T47D (cell line): ENCODE results near the gene ZDHHC22.

Source experiments
- DNase-seq, 2 experiments: peaks; one replicate each; pipeline versions ENCODE4 v3.0.0 to v3.0.0-alpha.2; 2011 to 2012; ENCODE audit warnings: low read depth in 1 of 2, low spot score in 1 of 2
- JUND ChIP-seq: IDR thresholded peaks from 2 replicates; pipeline ENCODE4 v1.6.1; 2012; ENCODE audit warnings: low read depth
- in situ Hi-C: cut with HindIII; loops from 2 replicates; pipeline ENCODE4 v1.10.0; 2016; ENCODE audit warnings: low sequenced_read_pairs, low pct_unique_long_range_greater_than_20kb

ZDHHC22 gene

GRCh38 chr14:77131206-77131605, 10.4 kb downstream of the ZDHHC22 start:
- TF ChIP-seq JUND = no peak
- in situ Hi-C loops = no loop called here
- no peak for DNase-seq

DNA sequence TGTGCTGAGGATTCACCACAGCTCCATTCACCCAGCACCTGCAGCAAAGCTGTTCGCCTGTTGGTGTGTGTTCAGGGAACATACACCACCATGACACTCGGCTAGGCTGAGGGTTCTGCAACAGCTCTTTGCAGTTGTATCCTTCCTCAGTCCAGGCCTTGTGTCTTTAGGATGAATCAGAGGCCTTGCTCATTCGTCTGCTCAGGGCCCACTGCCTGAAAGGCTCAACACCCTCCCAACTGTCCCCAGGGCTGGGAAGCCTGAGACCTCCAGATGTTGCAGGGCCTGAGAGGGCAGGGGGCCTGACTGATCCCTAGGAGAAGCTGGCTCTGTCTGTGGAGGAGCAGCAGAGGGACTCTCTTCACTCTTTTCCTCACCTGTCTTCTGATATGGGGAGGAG, 11.2 kb downstream of the ZDHHC22 start:
- DNase-seq = no peak
- in situ Hi-C loops = no loop called here
- TF ChIP-seq JUND = no peak

DNA sequence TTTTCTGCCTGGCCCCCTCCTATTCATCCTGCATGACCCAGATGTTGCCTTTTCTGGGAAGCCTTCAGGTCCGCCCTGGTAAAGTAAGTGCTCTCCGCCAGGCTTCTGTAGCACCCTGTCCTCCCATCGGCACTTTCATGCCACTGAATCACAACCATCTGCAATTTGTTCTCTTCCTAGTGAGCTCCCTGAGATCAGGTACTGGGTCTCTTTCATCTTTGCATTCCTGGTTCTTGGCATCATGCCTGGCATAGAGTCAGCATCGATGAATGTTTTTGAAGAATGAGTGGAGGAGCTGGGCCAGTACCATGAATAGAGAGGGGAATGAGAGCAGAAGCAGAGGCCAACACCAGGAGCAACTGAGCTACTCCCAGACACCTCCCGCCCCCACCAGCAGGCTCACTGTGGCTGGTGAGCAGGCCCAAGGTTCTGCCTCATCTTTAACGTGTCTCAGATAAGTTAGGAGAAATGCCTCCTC, 13.1 kb downstream of the ZDHHC22 start:
- no peak for TF ChIP-seq JUND
- no peak for DNase-seq
- in situ Hi-C loops = no loop called here

DNA sequence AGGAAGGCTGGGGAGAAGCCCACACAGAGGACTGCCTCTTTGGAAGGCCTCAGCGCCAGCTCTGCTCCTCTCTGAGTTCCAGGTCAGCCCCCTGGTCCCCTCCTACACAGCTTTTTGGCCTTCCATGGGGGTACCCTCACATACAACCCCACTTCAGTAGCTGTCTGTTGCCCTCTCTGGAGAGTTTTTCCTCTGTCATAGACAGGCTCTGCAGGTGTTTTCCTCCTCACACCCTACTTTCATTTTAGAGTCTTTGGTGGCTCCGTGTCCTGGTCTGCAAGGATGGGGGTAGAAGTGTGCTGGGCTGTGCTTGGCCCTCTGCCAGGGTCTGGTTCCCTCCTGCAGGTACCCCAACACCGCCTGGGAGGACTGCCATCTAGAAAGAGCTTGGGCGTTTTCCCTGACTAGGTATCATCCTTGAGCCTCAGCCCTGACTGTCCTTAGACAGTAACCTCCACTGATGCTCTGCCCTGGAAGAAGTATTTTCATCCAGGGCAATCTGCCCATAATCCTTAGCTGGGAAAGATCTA, 15.1 kb downstream of the ZDHHC22 start:
- no peak for DNase-seq
- TF ChIP-seq JUND = no peak
- in situ Hi-C loops = no loop called here

- in situ Hi-C loops = no loop called here
- DNase-seq = no peak
- no peak for TF ChIP-seq JUND
These were observed 15.7 kb downstream of the ZDHHC22 start for GRCh38 chr14:77125823-77126325.

- in situ Hi-C loops = no loop called here
- no peak for TF ChIP-seq JUND
These were observed 16.2 kb downstream of the ZDHHC22 start for GRCh38 chr14:77125281-77125801.

GRCh38 chr14:77124345-77125280, 17.0 kb downstream of the ZDHHC22 start:
- peak; percentile 69 to 70 for DNase-seq
- no peak for TF ChIP-seq JUND
- in situ Hi-C loops = no loop called here

More at GRCh38 chr14:77125281-77125801, 16.2 kb downstream of the ZDHHC22 start:
- DNase-seq = no peak

DNA sequence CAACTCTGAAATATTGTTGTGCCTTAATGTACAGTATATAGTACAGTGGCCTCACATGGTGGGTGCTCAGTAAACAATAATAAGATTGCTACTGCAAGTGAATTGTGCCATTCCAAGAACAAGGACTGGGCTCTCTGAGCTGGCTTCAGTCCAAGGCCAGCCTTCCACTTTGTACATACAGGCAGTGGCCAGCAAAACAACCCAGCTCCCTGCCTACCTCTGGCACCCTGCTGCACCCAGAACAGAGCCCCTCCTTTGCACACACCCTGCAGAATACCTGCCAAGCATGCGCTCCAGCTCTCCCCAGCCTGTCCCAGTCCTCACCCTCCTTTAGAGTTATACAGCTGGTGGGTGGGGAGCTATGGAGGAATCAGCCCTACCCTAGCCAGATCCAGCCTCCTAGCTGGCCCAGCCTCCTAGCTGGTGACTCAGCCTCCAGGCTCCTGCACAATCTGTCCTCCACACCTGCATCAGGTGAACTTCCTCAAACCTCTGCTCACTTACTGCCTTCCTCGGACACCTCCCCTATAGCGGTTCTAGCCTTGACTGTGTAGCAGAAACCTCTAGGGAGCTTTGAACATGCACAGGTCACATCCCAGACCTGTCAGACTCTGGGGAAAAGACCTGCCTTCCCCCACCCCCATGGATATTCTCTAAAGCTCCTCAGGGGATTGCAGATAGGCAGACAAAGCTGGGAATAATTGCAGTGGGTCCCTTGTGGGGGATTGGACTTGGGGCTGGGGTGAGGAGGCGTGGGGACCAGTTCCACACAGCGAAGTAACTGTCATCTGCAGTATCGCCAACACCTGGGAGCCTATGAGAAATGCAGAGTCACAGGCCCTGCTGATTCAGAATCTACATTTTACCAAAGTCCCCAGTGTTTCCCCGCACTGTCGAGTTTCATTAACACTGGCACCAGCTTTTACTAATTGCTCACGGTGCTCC, 17.9 kb downstream of the ZDHHC22 start:
- in situ Hi-C loops = no loop called here

GRCh38 chr14:77122526-77123125, 19.0 kb downstream of the ZDHHC22 start:
- no peak for TF ChIP-seq JUND
- no peak for DNase-seq
- in situ Hi-C loops = no loop called here

More for the DNA sequence above, 17.9 kb downstream of the ZDHHC22 start:
- peak in 1 of 2 experiments; percentile 88 for DNase-seq
- no peak for TF ChIP-seq JUND

GRCh38 chr14:77120771-77121743, 20.5 kb downstream of the ZDHHC22 start:
- in situ Hi-C loops = no loop called here
- no peak for TF ChIP-seq JUND
- DNase-seq = no peak

- no peak for DNase-seq
- no peak for TF ChIP-seq JUND
- in situ Hi-C loops = no loop called here
These were observed 21.7 kb downstream of the ZDHHC22 start for GRCh38 chr14:77119851-77120250.
